Stimulated activated naive CD8-positive, alpha-beta T cell treated with anti-CD3 and anti-CD28 coated beads, Interleukin-15, Interleukin-2, amounts not matched to agents 100 ng/mL and 50 ng/mL, for 24 hours (primary cell): ENCODE measurements around the gene CCDC142.
"Not testable (repeated sequence)": the region's sequence is repeated elsewhere in the genome, so short reads cannot be mapped to it uniquely, and the experiment has no call there.

Source experiments
- H3K27ac Mint-ChIP-seq: one replicate; pipeline ENCODE4 v1.8.0; 2021; ENCODE audit warnings: mild to moderate bottlenecking, mixed read lengths
- H3K27me3 Mint-ChIP-seq: one replicate; pipeline ENCODE4 v1.8.0; 2021; ENCODE audit warnings: mixed read lengths
- H3K36me3 Mint-ChIP-seq: one replicate; pipeline ENCODE4 v1.8.0; 2021; ENCODE audit warnings: low read depth, mixed read lengths
- H3K4me1 Mint-ChIP-seq: one replicate; pipeline ENCODE4 v1.8.0; 2021; ENCODE audit warnings: low read depth, mixed read lengths
- H3K4me3 Mint-ChIP-seq: one replicate; pipeline ENCODE4 v1.8.0; 2021; ENCODE audit warnings: mild to moderate bottlenecking, mixed read lengths
- H3K9me3 Mint-ChIP-seq: one replicate; pipeline ENCODE4 v1.8.0; 2021; ENCODE audit warnings: mixed read lengths

Gene CCDC142

GRCh38 chr2:74496997-74497776 is 14.4 kb upstream of the CCDC142 start:
- Mint-ChIP-seq H3K9me3 (no peaks in the 10 kb centered on the region), H3K4me1 (peaks cover 35% of the 10 kb centered on the region), H3K4me3 (peak overlapping the region; percentile 80), H3K36me3 (peaks cover 13% of the 10 kb centered on the region), H3K27me3 (peaks cover 41% of the 10 kb centered on the region), H3K27ac (no peak overlapping the region)

- Mint-ChIP-seq H3K9me3 (no peaks in the 10 kb centered on the region), H3K4me3 (no peak overlapping the region), H3K27ac (no peak overlapping the region), H3K27me3 (peaks cover 23% of the 10 kb centered on the region), H3K4me1 (peaks cover 27% of the 10 kb centered on the region), H3K36me3 (peaks cover 17% of the 10 kb centered on the region)
Measured at GRCh38 chr2:74495440-74495839, 12.6 kb upstream of the CCDC142 start.

- H3K4me1 Mint-ChIP-seq: peaks cover 12% of the 10 kb centered on the region
Measured at GRCh38 chr2:74493546-74493945, 10.7 kb upstream of the CCDC142 start.

GRCh38 chr2:74491648-74492544 is 9.1 kb upstream of the CCDC142 start:
- Mint-ChIP-seq H3K4me1 (no peaks in the 10 kb centered on the region), H3K4me3 (no peak overlapping the region), H3K27ac (no peak overlapping the region), H3K36me3 (peaks cover 27% of the 10 kb centered on the region), H3K27me3 (no peaks in the 10 kb centered on the region), H3K9me3 (no peaks in the 10 kb centered on the region)

More at GRCh38 chr2:74493546-74493945, 10.7 kb upstream of the CCDC142 start:
- Mint-ChIP-seq H3K4me3 (no peak overlapping the region), H3K27me3 (peaks cover 8% of the 10 kb centered on the region), H3K27ac (no peak overlapping the region), H3K36me3 (peaks cover 25% of the 10 kb centered on the region), H3K9me3 (no peaks in the 10 kb centered on the region)

GRCh38 chr2:74489906-74490305 is 7.1 kb upstream of the CCDC142 start:
- H3K4me1 Mint-ChIP-seq: no peaks in the 10 kb centered on the region
- H3K36me3 Mint-ChIP-seq: peaks cover 38% of the 10 kb centered on the region
- H3K4me3 Mint-ChIP-seq: no peak overlapping the region
- no peak overlapping the region for H3K27ac Mint-ChIP-seq
- no peaks in the 10 kb centered on the region for H3K9me3 Mint-ChIP-seq
- no peaks in the 10 kb centered on the region for H3K27me3 Mint-ChIP-seq

GRCh38 chr2:74488643-74489481 is 6.1 kb upstream of the CCDC142 start:
- H3K36me3 Mint-ChIP-seq: peaks cover 32% of the 10 kb centered on the region
- no peak overlapping the region for H3K27ac Mint-ChIP-seq
- H3K4me1 Mint-ChIP-seq: peaks cover 4% of the 10 kb centered on the region
- H3K9me3 Mint-ChIP-seq: no peaks in the 10 kb centered on the region
- H3K27me3 Mint-ChIP-seq: no peaks in the 10 kb centered on the region
- H3K4me3 Mint-ChIP-seq: no peak overlapping the region

GRCh38 chr2:74486141-74486540 is 3.3 kb upstream of the CCDC142 start:
- Mint-ChIP-seq H3K4me3 (no peak overlapping the region), H3K9me3 (no peaks in the 10 kb centered on the region), H3K27ac (peak overlapping the region; percentile 19), H3K36me3 (peaks cover 26% of the 10 kb centered on the region), H3K4me1 (peaks cover 19% of the 10 kb centered on the region), H3K27me3 (no peaks in the 10 kb centered on the region)

GRCh38 chr2:74483675-74484164 is 922 bp upstream of the CCDC142 start:
- H3K27me3 Mint-ChIP-seq, H3K9me3 Mint-ChIP-seq: not testable (repeated sequence)
- peaks cover 33% of the 10 kb centered on the region for H3K36me3 Mint-ChIP-seq
- H3K4me1 Mint-ChIP-seq: peaks cover 32% of the 10 kb centered on the region
- peak overlapping the region; percentile 100 for H3K4me3 Mint-ChIP-seq
- peak overlapping the region; percentile 100 for H3K27ac Mint-ChIP-seq

- Mint-ChIP-seq H3K4me1 (peaks cover 32% of the 10 kb centered on the region), H3K27ac (peak overlapping the region; percentile 100), H3K36me3 (peaks cover 38% of the 10 kb centered on the region), H3K27me3 (no peaks in the 10 kb centered on the region), H3K4me3 (peak overlapping the region; percentile 100), H3K9me3 (no peaks in the 10 kb centered on the region)
Measured at GRCh38 chr2:74481961-74482800, 617 bp downstream of the CCDC142 start.

GRCh38 chr2:74481431-74481830 is 1.4 kb downstream of the CCDC142 start:
- Mint-ChIP-seq H3K27me3 (no peaks in the 10 kb centered on the region), H3K36me3 (peaks cover 32% of the 10 kb centered on the region), H3K4me1 (peaks cover 32% of the 10 kb centered on the region), H3K27ac (peak overlapping the region; percentile 68), H3K9me3 (no peaks in the 10 kb centered on the region), H3K4me3 (peak overlapping the region; percentile 100)

- Mint-ChIP-seq H3K27me3 (no peaks in the 10 kb centered on the region), H3K4me1 (peaks cover 26% of the 10 kb centered on the region), H3K36me3 (peaks cover 47% of the 10 kb centered on the region), H3K9me3 (no peaks in the 10 kb centered on the region), H3K27ac (no peak overlapping the region), H3K4me3 (no peak overlapping the region)
Measured at GRCh38 chr2:74474899-74475298, 7.9 kb downstream of the CCDC142 start.

- Mint-ChIP-seq H3K9me3 (no peaks in the 10 kb centered on the region), H3K36me3 (peaks cover 46% of the 10 kb centered on the region), H3K4me3 (no peak overlapping the region), H3K4me1 (peaks cover 27% of the 10 kb centered on the region), H3K27ac (no peak overlapping the region), H3K27me3 (no peaks in the 10 kb centered on the region)
Measured at GRCh38 chr2:74474481-74474880, 8.3 kb downstream of the CCDC142 start.

- H3K4me3 Mint-ChIP-seq: peak overlapping the region; percentile 96
- H3K27me3 Mint-ChIP-seq: no peaks in the 10 kb centered on the region
- H3K9me3 Mint-ChIP-seq: no peaks in the 10 kb centered on the region
- peaks cover 41% of the 10 kb centered on the region for H3K36me3 Mint-ChIP-seq
- peak overlapping the region; percentile 96 for H3K27ac Mint-ChIP-seq
- peaks cover 27% of the 10 kb centered on the region for H3K4me1 Mint-ChIP-seq
Measured at GRCh38 chr2:74472945-74473258, 9.9 kb downstream of the CCDC142 start.
